HCT116 (cell line): ENCODE data around the gene GOLGA8S. TPM values are rescaled to one million over a fixed set of nuclear protein-coding genes. Genes with fewer than 3 reads are reported as not detected.

Source experiments
- ATAC-seq: fragments of 200-7000 bp; cut with Tn5 transposase; 2 replicates; pipeline ENCODE4 v1.9.1; 2020; ENCODE audit warnings: mild to moderate bottlenecking, moderate library complexity
- BruUV-seq: library from RNA; stranded (reverse); fragments of 400-500 nt; replicated peaks from 2 replicates; lab custom pipeline; 2021; lab: Mats Ljungman, UMichigan
- CTCF ChIA-PET: fragments of 300-600 bp; sonication (Branson Sonifier 250); formaldehyde crosslinking; loops from one replicate; lab custom pipeline; 2021; ENCODE audit warnings: antibody characterized with exemption; lab: Charles Lee
- POLR2A ChIA-PET: fragments of 300-600, 350-600 bp; sonication (Branson Sonifier 250); formaldehyde crosslinking; loops from one replicate; lab custom pipeline; 2021; ENCODE audit warnings: antibody characterized with exemption; lab: Charles Lee
- RAD21 ChIA-PET, 2 experiments: fragments of 300-600 bp; sonication (Branson Sonifier 250); formaldehyde crosslinking; loops; one replicate each; lab custom pipeline; 2023; ENCODE audit warnings: low total read pairs in 2 of 2; ENCODE audit not compliant: uncharacterized antibody in 2 of 2, unreplicated experiment in 2 of 2, low non-redundant PET in 1 of 2; lab: Charles Lee
- DNase-seq: peaks from one replicate; pipeline ENCODE4 v3.0.0-alpha.2; 2010; ENCODE audit warnings: low read depth, low spot score
- H2AFZ ChIP-seq: fragments of 200-600 bp; shearing (Covaris generic), sonication (generic); 2 replicates; pipeline ENCODE4 v1.6.1; 2017; ENCODE audit warnings: low read depth, mixed run types, mixed read lengths, antibody characterized with exemption, low read length; ENCODE audit not compliant: poor library complexity, severe bottlenecking
- H3K27ac ChIP-seq: 2 replicates; pipeline ENCODE4 v1.5.1; 2012; ENCODE audit warnings: low read depth, low read length
- H3K27me3 ChIP-seq: fragments of 200-600 bp; sonication (generic); 2 replicates; pipeline ENCODE4 v1.6.1; 2016; ENCODE audit warnings: mixed run types, low read length, mixed read lengths; ENCODE audit not compliant: insufficient read depth
- H3K36me3 ChIP-seq, 2 experiments: fragments of 200-500 bp in 1 of 2; fragments of 200-600 bp in 1 of 2; sonication (Bioruptor generic) in 1 of 2; sonication (generic) in 1 of 2; 2 replicates each; pipeline versions ENCODE4 v1.5.1 to v1.6.1; 2014 to 2016; ENCODE audit warnings: low read length in 2 of 2, inconsistent platforms in 1 of 2, mixed read lengths in 1 of 2, mixed run types in 1 of 2; ENCODE audit not compliant: insufficient read depth in 2 of 2, control insufficient read depth in 1 of 2
- H3K4me1 ChIP-seq, 2 experiments: fragments of 200-600 bp in 1 of 2; sonication (generic) in 1 of 2; 2 replicates each; pipeline versions ENCODE4 v1.5.1 to v1.6.1; 2012 to 2017; ENCODE audit warnings: low read length in 2 of 2, inconsistent platforms in 1 of 2, mild to moderate bottlenecking in 1 of 2, mixed read lengths in 1 of 2, mixed run types in 1 of 2, moderate library complexity in 1 of 2; ENCODE audit not compliant: insufficient read depth in 2 of 2, control insufficient read depth in 1 of 2
- H3K4me2 ChIP-seq: fragments of 200-600 bp; sonication (generic); 2 replicates; pipeline ENCODE4 v1.6.1; 2017; ENCODE audit warnings: mixed run types, low read length, mixed read lengths
- H3K4me3 ChIP-seq, 2 experiments: fragments of 200-600 bp in 1 of 2; sonication (generic) in 1 of 2; replicated peaks in 1 of 2; 2 replicates each; pipeline ENCODE4 v1.5.1; 2011 to 2016; ENCODE audit warnings: low read length in 2 of 2, control low read depth in 1 of 2, low read depth in 1 of 2, mild to moderate bottlenecking in 1 of 2, mixed read lengths in 1 of 2, mixed run types in 1 of 2
- H3K79me2 ChIP-seq: fragments of 200-600 bp; sonication (generic); 2 replicates; pipeline ENCODE4 v1.6.1; 2017; ENCODE audit warnings: mild to moderate bottlenecking, mixed run types, low read length, moderate library complexity, mixed read lengths; ENCODE audit not compliant: insufficient read depth
- H3K9ac ChIP-seq: fragments of 200-600 bp; sonication (generic); 2 replicates; pipeline ENCODE4 v1.6.1; 2016; ENCODE audit warnings: low read length, mixed read lengths
- H3K9me2 ChIP-seq: fragments of 200-600 bp; sonication (generic), shearing (Covaris generic); 2 replicates; pipeline ENCODE4 v1.6.1; 2017; ENCODE audit warnings: mixed run types, mild to moderate bottlenecking, moderate library complexity; ENCODE audit not compliant: insufficient read depth
- H3K9me3 ChIP-seq, 2 experiments: fragments of 200-500 bp in 1 of 2; fragments of 200-600 bp in 1 of 2; sonication (Bioruptor generic) in 1 of 2; sonication (generic) in 1 of 2; 2 replicates each; pipeline ENCODE4 v1.6.1; 2014 to 2017; ENCODE audit warnings: low read length in 2 of 2, mixed read lengths in 2 of 2, inconsistent platforms in 1 of 2, low read depth in 1 of 2, mild to moderate bottlenecking in 1 of 2, mixed run types in 1 of 2, moderate library complexity in 1 of 2; ENCODE audit not compliant: control insufficient read depth in 1 of 2, insufficient read depth in 1 of 2
- H4K20me1 ChIP-seq: fragments of 200-600 bp; sonication (generic), shearing (Covaris generic); 2 replicates; pipeline ENCODE4 v1.6.1; 2017; ENCODE audit warnings: mixed run types, mild to moderate bottlenecking, moderate library complexity; ENCODE audit not compliant: insufficient read depth
- CBX3 ChIP-seq: IDR thresholded peaks from 2 replicates; pipeline ENCODE4 v1.6.1; 2012; ENCODE audit warnings: low read depth
- ELF1 ChIP-seq: IDR thresholded peaks from 2 replicates; pipeline ENCODE4 v1.6.1; 2012; ENCODE audit warnings: low read depth, borderline replicate concordance
- FOSL1 ChIP-seq: IDR thresholded peaks from 2 replicates; pipeline ENCODE4 v1.6.1; 2012; ENCODE audit warnings: low read depth
- POLR2A ChIP-seq: IDR thresholded peaks from 2 replicates; pipeline ENCODE4 v1.7.0; 2011; ENCODE audit warnings: borderline replicate concordance; ENCODE audit not compliant: insufficient read depth, insufficient read length; ENCODE audit errors: extremely low read depth
- POLR2AphosphoS5 ChIP-seq: IDR thresholded peaks from 2 replicates; pipeline ENCODE4 v1.6.1; 2011; ENCODE audit warnings: mild to moderate bottlenecking, low read depth, low read length, moderate library complexity
- RAD21 ChIP-seq: IDR thresholded peaks from 2 replicates; pipeline ENCODE4 v1.6.1; 2012; ENCODE audit warnings: low read depth, mild to moderate bottlenecking
- REST ChIP-seq: IDR thresholded peaks from 2 replicates; pipeline ENCODE4 v1.6.1; 2012; ENCODE audit warnings: low read depth
- SP1 ChIP-seq: IDR thresholded peaks from 2 replicates; pipeline ENCODE4 v1.6.1; 2012; ENCODE audit warnings: low read depth
- TCF7L2 ChIP-seq: IDR thresholded peaks from 2 replicates; pipeline ENCODE4 v1.7.0; 2011; ENCODE audit warnings: borderline replicate concordance, inconsistent platforms; ENCODE audit not compliant: insufficient read depth, insufficient read length; ENCODE audit errors: extremely low read depth
- ZFX ChIP-seq: fragments of 450-650 bp; IDR thresholded peaks from 2 replicates; pipeline ENCODE4 v1.6.1; 2017
- ZNF274 ChIP-seq: fragments of 200-500 bp; sonication (Bioruptor generic); IDR thresholded peaks from 2 replicates; pipeline ENCODE4 v1.6.1; 2014; ENCODE audit warnings: mild to moderate bottlenecking, low read depth, low read length, inconsistent platforms
- intact Hi-C: fragments of 100-400 bp; cut with micrococcal nuclease; formaldehyde crosslinking; loops from 2 replicates; pipeline ENCODE4 v1.10.0; 2022
- total RNA-seq: library from RNA; stranded (reverse); gene quantifications from one replicate; pipeline ENCODE4 v1.2.1, GENCODE V29; 2021; ENCODE audit not compliant: unreplicated experiment
- TF ChIP-seq, protein P1 (sequence below): IDR thresholded peaks from 2 replicates; pipeline ENCODE4 v1.6.1; 2012
- TF ChIP-seq, protein P2 (sequence below), 3 experiments: fragments of 200-600 bp in 1 of 3; sonication (generic) in 1 of 3; IDR thresholded peaks in 2 of 3; conservative IDR thresholded peaks in 1 of 3; 2 replicates each; pipeline ENCODE4 v1.5.1; 2012 to 2017; ENCODE audit warnings: low read depth in 2 of 3, low read length in 2 of 3, antibody characterized with exemption in 1 of 3, borderline replicate concordance in 1 of 3, control low read depth in 1 of 3, mild to moderate bottlenecking in 1 of 3, mixed read lengths in 1 of 3, mixed run types in 1 of 3, moderate library complexity in 1 of 3; ENCODE audit not compliant: insufficient read depth in 1 of 3

The GOLGA8S gene
- total RNA-seq, 1 experiment from 2014 or later, result 0.15 TPM

- Histone ChIP-seq H3K79me2 (no peaks in the 10 kb centered on the region), H4K20me1 (no peaks in the 10 kb centered on the region), H3K4me1 (no peaks in the 10 kb centered on the region), H3K27ac (no peak overlapping the region), H3K4me2 (no peak overlapping the region), H3K4me3 (no peak overlapping the region), H3K9me3 (0 out of 4 replicates have a peak, but pooled peaks cover 0 to 4% of the 10 kb centered on the region in 2 experiments), H3K9ac (no peak overlapping the region), H3K36me3 (no peaks in the 10 kb centered on the region), H3K27me3 (0 out of 2 replicates have a peak, but pooled peaks cover 4% of the 10 kb centered on the region), H3K9me2 (no peaks in the 10 kb centered on the region)
- ChIA-PET POLR2A (no interaction called here), RAD21 (no interaction called here), CTCF (no interaction called here)
- no TSS peak for BruUV-seq
- ATAC-seq (no peak), DNase-seq (no peak)
- intact Hi-C loops, result no loop called here
- TF ChIP-seq SP1 (no peak), FOSL1 (no peak), CBX3 (no peak), ZNF274 (no peak), RAD21 (no peak), REST (no peak), ELF1 (no peak), POLR2AphosphoS5 (no peak), POLR2A (no peak), ZFX (no peak), TCF7L2 (no peak)
- TF ChIP-seq, protein P1, sequence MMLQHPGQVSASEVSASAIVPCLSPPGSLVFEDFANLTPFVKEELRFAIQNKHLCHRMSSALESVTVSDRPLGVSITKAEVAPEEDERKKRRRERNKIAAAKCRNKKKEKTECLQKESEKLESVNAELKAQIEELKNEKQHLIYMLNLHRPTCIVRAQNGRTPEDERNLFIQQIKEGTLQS, result no peak
- TF ChIP-seq, protein P2, sequence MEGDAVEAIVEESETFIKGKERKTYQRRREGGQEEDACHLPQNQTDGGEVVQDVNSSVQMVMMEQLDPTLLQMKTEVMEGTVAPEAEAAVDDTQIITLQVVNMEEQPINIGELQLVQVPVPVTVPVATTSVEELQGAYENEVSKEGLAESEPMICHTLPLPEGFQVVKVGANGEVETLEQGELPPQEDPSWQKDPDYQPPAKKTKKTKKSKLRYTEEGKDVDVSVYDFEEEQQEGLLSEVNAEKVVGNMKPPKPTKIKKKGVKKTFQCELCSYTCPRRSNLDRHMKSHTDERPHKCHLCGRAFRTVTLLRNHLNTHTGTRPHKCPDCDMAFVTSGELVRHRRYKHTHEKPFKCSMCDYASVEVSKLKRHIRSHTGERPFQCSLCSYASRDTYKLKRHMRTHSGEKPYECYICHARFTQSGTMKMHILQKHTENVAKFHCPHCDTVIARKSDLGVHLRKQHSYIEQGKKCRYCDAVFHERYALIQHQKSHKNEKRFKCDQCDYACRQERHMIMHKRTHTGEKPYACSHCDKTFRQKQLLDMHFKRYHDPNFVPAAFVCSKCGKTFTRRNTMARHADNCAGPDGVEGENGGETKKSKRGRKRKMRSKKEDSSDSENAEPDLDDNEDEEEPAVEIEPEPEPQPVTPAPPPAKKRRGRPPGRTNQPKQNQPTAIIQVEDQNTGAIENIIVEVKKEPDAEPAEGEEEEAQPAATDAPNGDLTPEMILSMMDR (IDR thresholded peaks at IDR 0.05 in 2 of 3, conservative IDR thresholded peaks at IDR 0.05 in 1 of 3; ENCODE audit: borderline replicate concordance in 1 of 3, insufficient read depth in 1 of 3, low read depth in 2 of 3, low read length in 2 of 3), result no peak
- TF ChIP-seq, all 23 proteins: peak for 0
- no peak overlapping the region for H2AFZ ChIP-seq
Measured at GRCh38 chr15:23401627-23402026, 47.1 kb downstream of the GOLGA8S start.
